H9 (cell line): ENCODE measurements around the gene C3orf70. TPM values are rescaled to one million over a fixed set of nuclear protein-coding genes. Genes with fewer than 3 reads are reported as not detected.

Source experiments
- DNase-seq: peaks from one replicate; pipeline ENCODE4 v3.0.0-alpha.2; 2017
- H2AFZ ChIP-seq: one replicate; pipeline ENCODE4 v1.6.1; 2013; ENCODE audit warnings: mild to moderate bottlenecking, low read length, control low read depth, moderate library complexity
- H2AK5ac ChIP-seq: 2 replicates; pipeline ENCODE4 v1.6.1; 2013; ENCODE audit warnings: low read length, control low read depth, mixed read lengths; ENCODE audit not compliant: insufficient read length
- H2BK120ac ChIP-seq: one replicate; pipeline ENCODE4 v1.6.1; 2013; ENCODE audit warnings: low read depth, mild to moderate bottlenecking, low read length, control low read depth, inconsistent platforms; ENCODE audit not compliant: poor library complexity, severe bottlenecking
- H2BK12ac ChIP-seq: 2 replicates; pipeline ENCODE4 v1.6.1; 2013; ENCODE audit warnings: low read length, control low read depth, mixed read lengths, low read depth; ENCODE audit not compliant: insufficient read length
- H2BK15ac ChIP-seq: 2 replicates; pipeline ENCODE4 v1.6.1; 2013; ENCODE audit warnings: low read depth, low read length, control low read depth
- H2BK20ac ChIP-seq: one replicate; pipeline ENCODE4 v1.6.1; 2013; ENCODE audit warnings: low read depth, mild to moderate bottlenecking, low read length, control low read depth, inconsistent platforms; ENCODE audit not compliant: poor library complexity, severe bottlenecking
- H2BK5ac ChIP-seq: 2 replicates; pipeline ENCODE4 v1.6.1; 2013; ENCODE audit warnings: low read length, control low read depth, mixed read lengths; ENCODE audit not compliant: insufficient read length
- H3K14ac ChIP-seq: 2 replicates; pipeline ENCODE4 v1.6.1; 2013; ENCODE audit warnings: low read length, control low read depth; ENCODE audit not compliant: insufficient read depth
- H3K18ac ChIP-seq: 2 replicates; pipeline ENCODE4 v1.6.1; 2013; ENCODE audit warnings: low read depth, mild to moderate bottlenecking, mixed read lengths, low read length, control low read depth; ENCODE audit not compliant: insufficient read length
- H3K23ac ChIP-seq: 2 replicates; pipeline ENCODE4 v1.6.1; 2013; ENCODE audit warnings: low read length, control low read depth, mixed read lengths, low read depth; ENCODE audit not compliant: insufficient read length
- H3K23me2 ChIP-seq: 2 replicates; pipeline ENCODE4 v1.6.1; 2013; ENCODE audit warnings: low read depth, mild to moderate bottlenecking, mixed read lengths, low read length, control low read depth; ENCODE audit not compliant: insufficient read length, poor library complexity, severe bottlenecking
- H3K27ac ChIP-seq: 2 replicates; pipeline ENCODE4 v1.5.1; 2013; ENCODE audit warnings: low read length, control low read depth, mixed read lengths, low read depth; ENCODE audit not compliant: insufficient read length
- H3K27me3 ChIP-seq: 2 replicates; pipeline ENCODE4 v1.6.1; 2013; ENCODE audit warnings: low read length, control low read depth, inconsistent platforms; ENCODE audit not compliant: insufficient read depth
- H3K4ac ChIP-seq: 2 replicates; pipeline ENCODE4 v1.6.1; 2013; ENCODE audit warnings: low read depth, mild to moderate bottlenecking, control low read depth, inconsistent platforms, low read length, moderate library complexity
- H3K4me1 ChIP-seq: 2 replicates; pipeline ENCODE4 v1.6.1; 2013; ENCODE audit warnings: low read length, control low read depth, inconsistent platforms; ENCODE audit not compliant: insufficient read depth
- H3K4me2 ChIP-seq: 2 replicates; pipeline ENCODE4 v1.6.1; 2013; ENCODE audit warnings: low read length, control low read depth, mixed read lengths; ENCODE audit not compliant: insufficient read length, insufficient read depth
- H3K56ac ChIP-seq: 2 replicates; pipeline ENCODE4 v1.6.1; 2013; ENCODE audit warnings: low read depth, mild to moderate bottlenecking, mixed read lengths, low read length, control low read depth; ENCODE audit not compliant: insufficient read length
- H3K79me1 ChIP-seq: 2 replicates; pipeline ENCODE4 v1.6.1; 2013; ENCODE audit warnings: low read depth, mild to moderate bottlenecking, moderate library complexity, low read length, control low read depth, inconsistent platforms; ENCODE audit not compliant: insufficient read depth, poor library complexity, severe bottlenecking
- H3K79me2 ChIP-seq: 2 replicates; pipeline ENCODE4 v1.6.1; 2013; ENCODE audit warnings: low read length, control low read depth, inconsistent platforms; ENCODE audit not compliant: insufficient read depth
- H3K9ac ChIP-seq: 2 replicates; pipeline ENCODE4 v1.6.1; 2013; ENCODE audit warnings: low read length, control low read depth, mixed read lengths; ENCODE audit not compliant: insufficient read length; ENCODE audit errors: extremely low read depth
- H3K9me3 ChIP-seq: one replicate; pipeline ENCODE4 v1.6.1; 2013; ENCODE audit warnings: low read depth, low read length, inconsistent platforms; ENCODE audit not compliant: control insufficient read depth
- H3T11ph ChIP-seq: one replicate; pipeline ENCODE4 v1.6.1; 2013; ENCODE audit warnings: mild to moderate bottlenecking, low read length, control low read depth, inconsistent platforms
- H4K20me1 ChIP-seq: one replicate; pipeline ENCODE4 v1.6.1; 2013; ENCODE audit not compliant: control insufficient read depth, insufficient read length, insufficient read depth
- H4K5ac ChIP-seq: 2 replicates; pipeline ENCODE4 v1.6.1; 2013; ENCODE audit warnings: low read depth, mild to moderate bottlenecking, mixed read lengths, low read length, control low read depth; ENCODE audit not compliant: insufficient read length
- H4K8ac ChIP-seq: replicated peaks from 2 replicates; pipeline ENCODE4 v1.6.1; 2013; ENCODE audit warnings: low read length, control low read depth, mixed read lengths, low read depth; ENCODE audit not compliant: insufficient read length
- H4K91ac ChIP-seq: 2 replicates; pipeline ENCODE4 v1.6.1; 2013; ENCODE audit warnings: low read depth, mild to moderate bottlenecking, moderate library complexity, mixed read lengths, low read length, control low read depth; ENCODE audit not compliant: insufficient read length
- H3K27ac Mint-ChIP-seq, 3 experiments: 2 replicates in 2 of 3; 3 replicates in 1 of 3; pipeline ENCODE4 v1.8.0; 2020 to 2021; ENCODE audit warnings: mixed read lengths in 3 of 3, mild to moderate bottlenecking in 1 of 3, moderate library complexity in 1 of 3
- H3K27me3 Mint-ChIP-seq: 2 replicates; pipeline ENCODE4 v1.8.0; 2021; ENCODE audit warnings: low read depth, mild to moderate bottlenecking, moderate library complexity, mixed read lengths
- H3K36me3 Mint-ChIP-seq, 3 experiments: 2 replicates in 2 of 3; 3 replicates in 1 of 3; pipeline ENCODE4 v1.8.0; 2020 to 2021; ENCODE audit warnings: low read depth in 3 of 3, mixed read lengths in 3 of 3; ENCODE audit not compliant: insufficient read depth in 1 of 3
- H3K4me1 Mint-ChIP-seq, 2 experiments: 2 replicates each; pipeline ENCODE4 v1.8.0; 2020; ENCODE audit warnings: mixed read lengths in 2 of 2
- H3K4me3 Mint-ChIP-seq, 2 experiments: 2 replicates in 1 of 2; 3 replicates in 1 of 2; pipeline ENCODE4 v1.8.0; 2020 to 2021; ENCODE audit warnings: mild to moderate bottlenecking in 2 of 2, mixed read lengths in 2 of 2, moderate library complexity in 1 of 2
- H3K9me3 Mint-ChIP-seq, 2 experiments: 2 replicates in 1 of 2; 3 replicates in 1 of 2; pipeline ENCODE4 v1.8.0; 2020; ENCODE audit warnings: mild to moderate bottlenecking in 2 of 2, mixed read lengths in 2 of 2, moderate library complexity in 1 of 2
- CTCF ChIP-seq: fragments of 200-600 bp; sonication (generic); conservative IDR thresholded peaks from 3 replicates; pipeline ENCODE4 v1.8.0; 2021; ENCODE audit warnings: antibody characterized with exemption, mild to moderate bottlenecking
- WGBS: extraction: QIAGEN DNeasy Blood & Tissue Kit; methylation state at CpG from one replicate; pipeline ENCODE4 v1.1.7; 2013; ENCODE audit warnings: missing lambda C conversion rate, low lambda C conversion rate, mixed read lengths; ENCODE audit not compliant: insufficient read length; ENCODE audit errors: extremely low coverage; 5-methylcytosine and 5-hydroxymethylcytosine counted together
- total RNA-seq: library from RNA; stranded (reverse); gene quantifications from 2 replicates; pipeline ENCODE4 v1.2.1, GENCODE V29; 2021

C3orf70 gene
- total RNA-seq, 1 experiment from 2014 or later: 0.52 TPM

- Histone ChIP-seq H4K5ac (no peak overlapping the region), H2BK12ac (no peak overlapping the region), H3K79me1 (no peaks in the 10 kb centered on the region), H3K23ac (no peak overlapping the region), H2BK5ac (no peak overlapping the region), H3K4me2 (no peak overlapping the region), H2BK15ac (no peak overlapping the region), H3K27me3 (no peaks in the 10 kb centered on the region), H2AK5ac (no peak overlapping the region), H3K27ac (no peak overlapping the region), H3K4me1 (no peaks in the 10 kb centered on the region), H3K14ac (no peak overlapping the region), H3K79me2 (no peaks in the 10 kb centered on the region), H3T11ph (no peak overlapping the region), H2AFZ (no peak overlapping the region), H3K18ac (no peak overlapping the region), H4K8ac (no peak overlapping the region), H2BK120ac (no peak overlapping the region), H3K56ac (no peak overlapping the region), H2BK20ac (no peak overlapping the region), H3K23me2 (no peaks in the 10 kb centered on the region), H3K9me3 (no peaks in the 10 kb centered on the region), H3K4ac (no peak overlapping the region), H3K9ac (no peak overlapping the region), H4K91ac (no peak overlapping the region), H4K20me1 (no peaks in the 10 kb centered on the region)
- no peaks in the 10 kb centered on the region for H3K9me3 Mint-ChIP-seq
- DNase-seq: no peak
- H3K4me3 Mint-ChIP-seq: no peak overlapping the region
- no peaks in the 10 kb centered on the region; the same call in 1 of the 2 replicates for H3K27me3 Mint-ChIP-seq
- WGBS: no CpG with 5 or more reads among the region's 8 CpGs
- H3K27ac Mint-ChIP-seq: no peak overlapping the region
- peaks cover 0 to 2% of the 10 kb centered on the region in 2 experiments; a peak in 1 of 4 replicates for H3K4me1 Mint-ChIP-seq
- no peaks in the 10 kb centered on the region for H3K36me3 Mint-ChIP-seq
- TF ChIP-seq CTCF: no peak
Observed at GRCh38 chr3:185076219-185076618, 76.6 kb downstream of the C3orf70 start.
